Gastrocnemius medialis (tissue), 4 donors: ENCODE measurements around the gene JAKMIP1. TPM values are rescaled to one million over a fixed set of nuclear protein-coding genes. Genes with fewer than 3 reads are reported as not detected.

Source experiments
- ATAC-seq, 2 donors: fragments of 150-250 bp; one replicate each; pipeline ENCODE4 v1.9.1; 2016
- DNase-seq, 2 donors: peaks; one replicate each; pipeline ENCODE4 v3.0.0-alpha.2; 2019
- H3K27ac ChIP-seq, 4 donors: fragments of 200-600 bp; sonication (generic); 1 replicate in 1 of 4; 2 replicates in 3 of 4; pipeline ENCODE4 v1.5.1; 2016 to 2018; ENCODE audit warnings: mild to moderate bottlenecking in 2 of 4, moderate library complexity in 1 of 4
- H3K27me3 ChIP-seq, 3 donors: fragments of 200-600 bp; sonication (generic) in 2 of 3; 1 replicate in 1 of 3; 2 replicates in 2 of 3; pipeline versions ENCODE4 v1.5.1 to v1.6.0; 2016 to 2019; ENCODE audit warnings: mild to moderate bottlenecking in 1 of 3, moderate library complexity in 1 of 3
- H3K36me3 ChIP-seq, 2 donors: fragments of 200-600 bp; sonication (generic) in 1 of 2; one replicate each; pipeline ENCODE4 v1.5.1; 2017 to 2018
- H3K4me1 ChIP-seq, 2 donors: fragments of 200-600 bp; sonication (generic) in 1 of 2; one replicate each; pipeline ENCODE4 v1.5.1; 2016 to 2017; ENCODE audit warnings: mild to moderate bottlenecking in 2 of 2
- H3K4me3 ChIP-seq, 4 donors: fragments of 200-600 bp; sonication (generic) in 3 of 4; 1 replicate in 1 of 4; 2 replicates in 3 of 4; pipeline ENCODE4 v1.5.1; 2016 to 2019; ENCODE audit warnings: mild to moderate bottlenecking in 2 of 4
- H3K9me3 ChIP-seq, 3 donors: fragments of 200-600 bp; sonication (generic) in 2 of 3; 1 replicate in 1 of 3; 2 replicates in 2 of 3; pipeline ENCODE4 v1.5.1; 2016 to 2019
- CTCF ChIP-seq, 5 experiments: fragments of 450-650 bp in 3 of 5; fragments of 200-600 bp in 2 of 5; sonication (generic) in 2 of 5; IDR thresholded peaks in 4 of 5; conservative IDR thresholded peaks in 1 of 5; 1 replicate in 4 of 5; 2 replicates in 1 of 5; pipeline ENCODE4 v1.5.1; 2016 to 2019; ENCODE audit warnings: antibody characterized with exemption in 5 of 5, mild to moderate bottlenecking in 3 of 5, moderate library complexity in 3 of 5
- POLR2A ChIP-seq, 2 donors: fragments of 450-650 bp; IDR thresholded peaks; one replicate each; pipeline ENCODE4 v1.6.1; 2017; ENCODE audit warnings: antibody characterized with exemption in 2 of 2, mild to moderate bottlenecking in 2 of 2, moderate library complexity in 2 of 2
- in situ Hi-C, 4 donors: fragments of 200-750 bp; cut with MboI; loops; one replicate each; pipeline versions ENCODE4 v1.15.0 to v1.8.0; 2017; ENCODE audit warnings: low sequenced_read_pairs in 4 of 4
- intact Hi-C: fragments of 100-400 bp; cut with DNase I; formaldehyde crosslinking; loops from one replicate; pipeline ENCODE4 v1.15.1; 2023; ENCODE audit warnings: low total_unique reads
- total RNA-seq, 4 donors: library from RNA; depleted of rRNA; stranded (reverse); fragments of >200 nt; gene quantifications; one replicate each; pipeline versions ENCODE4 v1.1.0 to v1.2.3, GENCODE V29; 2016

JAKMIP1 gene
- total RNA-seq, 4 donors from 2014 or later: 0.62 TPM; not detected in 3

GRCh38 chr4:5980436-5981155, 219.8 kb downstream of the JAKMIP1 start:
- TF ChIP-seq CTCF (IDR thresholded peaks at IDR 0.05 in 4 of 5, conservative IDR thresholded peaks at IDR 0.05 in 1 of 5) (no peak), POLR2A (IDR thresholded peaks at IDR 0.05) (no peak)
- ATAC-seq: no peak
- in situ Hi-C loops (no loop called here), intact Hi-C loops (no loop called here)
- no peaks in the 10 kb centered on the region for H3K9me3 ChIP-seq
- no peaks in the 10 kb centered on the region for H3K36me3 ChIP-seq
- H3K4me1 ChIP-seq: no peaks in the 10 kb centered on the region
- peaks cover 0 to 15% (median 4%) of the 10 kb centered on the region in 3 donors for H3K27me3 ChIP-seq
- H3K27ac ChIP-seq: no peak overlapping the region
- no peak for DNase-seq
- H3K4me3 ChIP-seq: no peak overlapping the region

GRCh38 chr4:5979981-5980380, 220.4 kb downstream of the JAKMIP1 start:
- no peak overlapping the region for H3K27ac ChIP-seq
- ATAC-seq: no peak
- no peak overlapping the region for H3K4me3 ChIP-seq
- no peaks in the 10 kb centered on the region for H3K4me1 ChIP-seq
- intact Hi-C loops (no loop called here), in situ Hi-C loops (no loop called here)
- H3K27me3 ChIP-seq: peaks cover 0 to 16% (median 4%) of the 10 kb centered on the region in 3 donors
- no peaks in the 10 kb centered on the region for H3K9me3 ChIP-seq
- DNase-seq: no peak
- TF ChIP-seq POLR2A (IDR thresholded peaks at IDR 0.05) (no peak), CTCF (IDR thresholded peaks at IDR 0.05 in 4 of 5, conservative IDR thresholded peaks at IDR 0.05 in 1 of 5) (no peak)
- no peaks in the 10 kb centered on the region for H3K36me3 ChIP-seq

- no peak overlapping the region for H3K27ac ChIP-seq
- no peak for DNase-seq
- no peaks in the 10 kb centered on the region for H3K4me1 ChIP-seq
- no peak for ATAC-seq
- no peaks in the 10 kb centered on the region for H3K36me3 ChIP-seq
- H3K9me3 ChIP-seq: no peaks in the 10 kb centered on the region
- peaks cover 0 to 16% (median 4%) of the 10 kb centered on the region in 3 donors for H3K27me3 ChIP-seq
- in situ Hi-C loops: no loop called here
- TF ChIP-seq CTCF (IDR thresholded peaks at IDR 0.05 in 4 of 5, conservative IDR thresholded peaks at IDR 0.05 in 1 of 5) (no peak), POLR2A (IDR thresholded peaks at IDR 0.05) (no peak)
- H3K4me3 ChIP-seq: no peak overlapping the region
- intact Hi-C loops: no loop called here
These were observed 223.4 kb downstream of the JAKMIP1 start for GRCh38 chr4:5976921-5977320.

GRCh38 chr4:5976431-5976830, 223.9 kb downstream of the JAKMIP1 start:
- DNase-seq: no peak
- no peaks in the 10 kb centered on the region for H3K4me1 ChIP-seq
- intact Hi-C loops: no loop called here
- H3K27me3 ChIP-seq: peaks cover 0 to 12% (median under 1%) of the 10 kb centered on the region in 3 donors
- no peak for ATAC-seq
- H3K27ac ChIP-seq: no peak overlapping the region
- H3K9me3 ChIP-seq: no peaks in the 10 kb centered on the region
- TF ChIP-seq CTCF (IDR thresholded peaks at IDR 0.05 in 4 of 5, conservative IDR thresholded peaks at IDR 0.05 in 1 of 5) (no peak), POLR2A (IDR thresholded peaks at IDR 0.05) (no peak)
- H3K36me3 ChIP-seq: no peaks in the 10 kb centered on the region
- in situ Hi-C loops: no loop called here
- H3K4me3 ChIP-seq: no peak overlapping the region

Other genes starting within 250 kb of the JAKMIP1 start
- gene C4orf50, start 182.1 kb downstream of the JAKMIP1 start, total RNA-seq: under 1 TPM in 1 of 4 donors, not detected in 3; 0.03 TPM
- 10 to 100 TPM; 13.6 to 23.7 (median 15.6) TPM for gene WFS1, start 69.3 kb upstream of the JAKMIP1 start, total RNA-seq